Measurements from ENCODE around the gene HDAC7.
A peak's percentile ranks its signal among the peaks of the same experiment; 100 is the strongest.

HDAC7 gene

GRCh38 chr12:47819896-47820630 lies at the start of gene HDAC7:
TSS of gene HDAC7 (minus strand) at chr12:47819903. CDS start at chr12:47819785, 118 bp downstream.
- TF ChIP-seq, protein P1, sequence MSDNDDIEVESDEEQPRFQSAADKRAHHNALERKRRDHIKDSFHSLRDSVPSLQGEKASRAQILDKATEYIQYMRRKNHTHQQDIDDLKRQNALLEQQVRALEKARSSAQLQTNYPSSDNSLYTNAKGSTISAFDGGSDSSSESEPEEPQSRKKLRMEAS (IDR thresholded peaks at IDR 0.05) = peak; percentile 75
- TF ChIP-seq REST (IDR thresholded peaks at IDR 0.05; ENCODE audit: low read depth) (no peak), NFIC (IDR thresholded peaks at IDR 0.05) (peak; percentile 60; the same call in 1 of the 2 replicates), RAD21 (IDR thresholded peaks at IDR 0.05; ENCODE audit: low read depth) (no peak), TCF12 (IDR thresholded peaks at IDR 0.05; ENCODE audit: low read depth) (peak; percentile 36; the same call in 1 of the 2 replicates), YY1 (IDR thresholded peaks at IDR 0.05; ENCODE audit: low read depth) (0 out of 2 replicates have a peak, but pooled peaks have one; percentile 7), TAF1 (IDR thresholded peaks at IDR 0.05; ENCODE audit: low read depth) (peak; percentile 76; the same call in 1 of the 2 replicates), TEAD4 (IDR thresholded peaks at IDR 0.05) (peak; percentile 54), EP300 (IDR thresholded peaks at IDR 0.05; ENCODE audit: borderline replicate concordance) (peak; percentile 75), ZBTB7A (IDR thresholded peaks at IDR 0.05; ENCODE audit: low read depth) (peak; percentile 22; the same call in 1 of the 2 replicates), FOXM1 (IDR thresholded peaks at IDR 0.05; ENCODE audit: borderline replicate concordance, low read depth) (no peak), CEBPB (IDR thresholded peaks at IDR 0.05) (no peak), USF1 (IDR thresholded peaks at IDR 0.05) (no peak)

GRCh38 chr12:47868552-47869031 lies 48.9 kb upstream of the HDAC7 start:
- TF ChIP-seq REST (IDR thresholded peaks at IDR 0.05; ENCODE audit: low read depth) = no peak
- TF ChIP-seq TEAD4 (IDR thresholded peaks at IDR 0.05) = no peak
- TF ChIP-seq YY1 (IDR thresholded peaks at IDR 0.05; ENCODE audit: low read depth) = no peak
- TF ChIP-seq TCF12 (IDR thresholded peaks at IDR 0.05; ENCODE audit: low read depth) = no peak
- TF ChIP-seq, protein P1 (IDR thresholded peaks at IDR 0.05) = no peak
- TF ChIP-seq CREB1 (IDR thresholded peaks at IDR 0.05; ENCODE audit: low read depth) = no peak
- no peak for TF ChIP-seq USF1 (IDR thresholded peaks at IDR 0.05)
- TF ChIP-seq RAD21 (IDR thresholded peaks at IDR 0.05; ENCODE audit: low read depth) = no peak
- no peak for TF ChIP-seq CEBPB (IDR thresholded peaks at IDR 0.05)
- TF ChIP-seq FOXM1 (IDR thresholded peaks at IDR 0.05; ENCODE audit: borderline replicate concordance, low read depth) = no peak
- TF ChIP-seq EP300 (IDR thresholded peaks at IDR 0.05; ENCODE audit: borderline replicate concordance) = no peak
- no peak for TF ChIP-seq ZBTB7A (IDR thresholded peaks at IDR 0.05; ENCODE audit: low read depth)
- TF ChIP-seq EGR1 (IDR thresholded peaks at IDR 0.05) = no peak
- TF ChIP-seq TAF1 (IDR thresholded peaks at IDR 0.05; ENCODE audit: low read depth) = no peak
- TF ChIP-seq NFIC (IDR thresholded peaks at IDR 0.05) = no peak

GRCh38 chr12:47868041-47868440 lies 48.3 kb upstream of the HDAC7 start:
- TF ChIP-seq TCF12 (IDR thresholded peaks at IDR 0.05; ENCODE audit: low read depth) (no peak), USF1 (IDR thresholded peaks at IDR 0.05) (no peak), EGR1 (IDR thresholded peaks at IDR 0.05) (no peak), TAF1 (IDR thresholded peaks at IDR 0.05; ENCODE audit: low read depth) (no peak), RAD21 (IDR thresholded peaks at IDR 0.05; ENCODE audit: low read depth) (no peak), FOXM1 (IDR thresholded peaks at IDR 0.05; ENCODE audit: borderline replicate concordance, low read depth) (no peak), CEBPB (IDR thresholded peaks at IDR 0.05) (no peak), ZBTB7A (IDR thresholded peaks at IDR 0.05; ENCODE audit: low read depth) (no peak)

DNA sequence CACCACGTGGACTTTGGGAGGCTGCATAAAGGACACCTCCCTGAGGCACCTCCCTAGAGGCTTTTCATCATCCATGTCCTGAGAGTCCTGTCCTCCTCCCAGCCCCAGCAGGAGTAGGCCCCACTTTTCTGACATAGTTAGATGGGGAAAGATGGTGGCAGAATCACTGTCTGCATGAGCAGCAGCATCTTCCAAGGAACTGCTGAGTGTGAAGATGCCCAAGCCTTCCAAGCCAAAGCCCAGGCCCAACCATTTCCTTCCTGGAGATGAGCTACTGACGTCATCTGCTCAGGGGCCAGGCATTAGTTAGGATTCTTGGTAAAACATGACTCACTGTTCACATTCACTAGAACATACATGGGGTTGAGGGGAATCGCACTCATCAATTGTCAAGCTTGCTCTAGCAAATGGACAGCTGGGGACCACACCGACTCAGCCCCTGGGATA lies 47.8 kb upstream of the HDAC7 start:
- no peak for TF ChIP-seq ZBTB7A (IDR thresholded peaks at IDR 0.05; ENCODE audit: low read depth)
- TF ChIP-seq, protein P1 (IDR thresholded peaks at IDR 0.05) = no peak
- TF ChIP-seq CEBPB (IDR thresholded peaks at IDR 0.05) = no peak
- TF ChIP-seq EGR1 (IDR thresholded peaks at IDR 0.05) = no peak
